ENCODE data around the gene LYRM1.

DNA sequence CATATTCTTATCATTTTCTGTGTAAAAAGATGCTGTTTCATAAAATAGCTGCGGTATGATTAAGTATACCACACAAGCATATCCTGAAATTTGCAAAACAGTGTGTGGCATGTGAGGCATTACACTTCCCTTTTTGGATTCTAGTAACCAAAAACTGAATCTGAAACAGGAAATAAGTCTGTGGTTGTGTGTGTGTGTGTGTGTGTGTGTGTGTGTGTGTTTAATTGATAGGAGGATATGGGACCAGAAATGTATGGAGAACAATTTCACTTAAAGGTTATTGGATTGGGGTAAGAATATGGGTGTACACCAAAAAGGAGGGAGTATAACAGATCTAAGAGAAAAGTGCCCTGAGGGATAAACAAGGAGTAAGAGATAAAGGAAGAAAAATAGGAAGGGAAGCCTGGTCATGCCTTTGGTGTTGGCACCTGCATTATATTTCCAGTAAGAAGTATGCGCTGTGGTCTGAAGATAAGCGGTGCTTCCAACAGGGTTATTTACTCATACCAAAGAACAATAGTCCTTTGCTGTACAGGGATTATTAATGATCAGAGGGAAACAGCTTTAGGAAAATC lies 4.0 kb downstream of the LYRM1 start:
- TF ChIP-seq CTCF (conservative IDR thresholded peaks at IDR 0.05 in 1 of 2, IDR thresholded peaks at IDR 0.05 in 1 of 2; ENCODE audit: low read depth in 1 of 2, low read length in 2 of 2) (no peak), EZH2 (IDR thresholded peaks at IDR 0.05; ENCODE audit: low read length, missing control alignments) (no peak)
